HEK293 (cell line): ENCODE measurements around the gene TLE6.

Experiments used
- CTCF ChIA-PET: fragments of 350-600 bp; formaldehyde crosslinking; extraction: SDS; loops from one replicate; lab custom pipeline; 2021; ENCODE audit warnings: antibody characterized with exemption; lab: Yijun Ruan, JAX
- POLR2A ChIA-PET: fragments of 300-600 bp; formaldehyde crosslinking; extraction: SDS; loops from one replicate; lab custom pipeline; 2020; ENCODE audit warnings: antibody characterized with exemption, inconsistent platforms; lab: Yijun Ruan, JAX
- H3K27ac ChIP-seq: fragments of 200-500 bp; sonication (Bioruptor generic); 2 replicates; pipeline ENCODE4 v1.5.1; 2014; ENCODE audit warnings: low read depth, low read length, control low read depth, inconsistent platforms; ENCODE audit errors: extremely low read depth
- H3K36me3 ChIP-seq, 2 experiments: fragments of 200-500 bp in 1 of 2; sonication (Bioruptor generic) in 1 of 2; 1 replicate in 1 of 2; 2 replicates in 1 of 2; pipeline ENCODE4 v1.5.1; 2014 to 2017; ENCODE audit warnings: inconsistent platforms in 2 of 2, low read length in 2 of 2; ENCODE audit not compliant: control insufficient read depth in 2 of 2, insufficient read depth in 1 of 2
- H3K4me1 ChIP-seq: fragments of 200-500 bp; sonication (Bioruptor generic); 2 replicates; pipeline ENCODE4 v1.5.1; 2014; ENCODE audit warnings: mild to moderate bottlenecking, low read length, inconsistent platforms; ENCODE audit not compliant: control insufficient read depth, insufficient read depth
- H3K4me3 ChIP-seq: 2 replicates; pipeline ENCODE4 v1.5.1; 2011; ENCODE audit warnings: low read depth, mild to moderate bottlenecking, control low read depth, low read length, moderate library complexity
- H3K9me3 ChIP-seq: fragments of 200-500 bp; sonication (Bioruptor generic); 2 replicates; pipeline ENCODE4 v1.5.1; 2014; ENCODE audit warnings: low read depth, low read length, inconsistent platforms; ENCODE audit not compliant: control insufficient read depth, insufficient read depth
- GLI2 ChIP-seq: fragments of 450-650 bp; formaldehyde crosslinking; IDR thresholded peaks from 2 replicates; pipeline ENCODE4; 2017; ENCODE audit warnings: missing biosample characterization, missing genetic modification characterization, low read depth, borderline replicate concordance
- HOXA7 ChIP-seq: sonication (generic); formaldehyde crosslinking; IDR thresholded peaks from 2 replicates; pipeline ENCODE4 v1.8.1; 2022; ENCODE audit warnings: missing genetic modification reagents, borderline replicate concordance
- KLF17 ChIP-seq: fragments of 450-650 bp; formaldehyde crosslinking; IDR thresholded peaks from 2 replicates; pipeline ENCODE4 v1.5.1; 2016; ENCODE audit warnings: missing biosample characterization, missing genetic modification characterization
- MZF1 ChIP-seq: fragments of 450-650 bp; formaldehyde crosslinking; IDR thresholded peaks from 2 replicates; pipeline ENCODE4 v1.5.1; 2017; ENCODE audit warnings: missing biosample characterization, missing genetic modification characterization, borderline replicate concordance
- SETDB1 ChIP-seq: IDR thresholded peaks from one replicate; pipeline ENCODE4 v1.6.1; 2017; ENCODE audit warnings: mild to moderate bottlenecking, low read length, moderate library complexity, mixed read lengths; ENCODE audit not compliant: insufficient read length
- SP3 ChIP-seq: fragments of 450-650 bp; formaldehyde crosslinking; IDR thresholded peaks from 2 replicates; pipeline ENCODE4 v1.5.1; 2016; ENCODE audit warnings: missing biosample characterization, missing genetic modification characterization
- TRIM28 ChIP-seq: IDR thresholded peaks from 2 replicates; pipeline ENCODE4 v1.6.1; 2011; ENCODE audit warnings: low read length, control low read depth, borderline replicate concordance
- YY2 ChIP-seq: fragments of 450-650 bp; formaldehyde crosslinking; IDR thresholded peaks from 2 replicates; pipeline ENCODE4 v1.5.1; 2016; ENCODE audit warnings: missing biosample characterization, missing genetic modification characterization
- ZBTB21 ChIP-seq: fragments of 450-650 bp; formaldehyde crosslinking; IDR thresholded peaks from 2 replicates; pipeline ENCODE4 v1.5.1; 2017; ENCODE audit warnings: missing biosample characterization, missing genetic modification characterization
- ZFP69B ChIP-seq: fragments of 450-650 bp; formaldehyde crosslinking; IDR thresholded peaks from 2 replicates; pipeline ENCODE4 v1.5.1; 2016; ENCODE audit warnings: missing biosample characterization, missing genetic modification characterization
- ZNF114 ChIP-seq: fragments of 450-650 bp; formaldehyde crosslinking; IDR thresholded peaks from 2 replicates; pipeline ENCODE4 v1.5.0; 2017; ENCODE audit warnings: missing biosample characterization, missing genetic modification characterization
- ZNF133 ChIP-seq: fragments of 450-650 bp; formaldehyde crosslinking; IDR thresholded peaks from 2 replicates; pipeline ENCODE4 v1.5.1; 2016; ENCODE audit warnings: missing biosample characterization, missing genetic modification characterization
- ZNF138 ChIP-seq: fragments of 450-650 bp; formaldehyde crosslinking; IDR thresholded peaks from 2 replicates; pipeline ENCODE4 v1.5.1; 2016; ENCODE audit warnings: missing biosample characterization, missing genetic modification characterization, borderline replicate concordance
- ZNF19 ChIP-seq: fragments of 450-650 bp; formaldehyde crosslinking; IDR thresholded peaks from 2 replicates; pipeline ENCODE4; 2016; ENCODE audit warnings: missing biosample characterization, missing genetic modification characterization, low read depth
- ZNF23 ChIP-seq: fragments of 450-650 bp; formaldehyde crosslinking; IDR thresholded peaks from 2 replicates; pipeline ENCODE4 v1.5.1; 2016; ENCODE audit warnings: missing biosample characterization, missing genetic modification characterization, borderline replicate concordance
- ZNF24 ChIP-seq: fragments of 450-650 bp; formaldehyde crosslinking; IDR thresholded peaks from 2 replicates; pipeline ENCODE4 v1.5.1; 2016; ENCODE audit warnings: missing biosample characterization, missing genetic modification characterization
- ZNF274 ChIP-seq, 2 experiments: fragments of 200-500 bp in 1 of 2; fragments of 450-650 bp in 1 of 2; sonication (Bioruptor generic) in 1 of 2; formaldehyde crosslinking in 1 of 2; IDR thresholded peaks; 2 replicates each; pipeline versions ENCODE4 v1.5.1 to v1.6.1; 2014 to 2016; ENCODE audit warnings: borderline replicate concordance in 1 of 2, inconsistent platforms in 1 of 2, low read length in 1 of 2, missing biosample characterization in 1 of 2, missing genetic modification characterization in 1 of 2
- ZNF280C ChIP-seq: fragments of 450-650 bp; formaldehyde crosslinking; IDR thresholded peaks from 2 replicates; pipeline ENCODE4 v1.5.1; 2016; ENCODE audit warnings: missing biosample characterization, missing genetic modification characterization
- ZNF488 ChIP-seq: fragments of 450-650 bp; formaldehyde crosslinking; IDR thresholded peaks from 2 replicates; pipeline ENCODE4 v1.5.1; 2016; ENCODE audit warnings: missing biosample characterization, missing genetic modification characterization
- ZNF521 ChIP-seq: fragments of 450-650 bp; formaldehyde crosslinking; IDR thresholded peaks from 2 replicates; pipeline ENCODE4 v1.5.1; 2017; ENCODE audit warnings: missing biosample characterization, mild to moderate bottlenecking, missing genetic modification characterization
- ZNF529 ChIP-seq: fragments of 450-650 bp; formaldehyde crosslinking; IDR thresholded peaks from 2 replicates; pipeline ENCODE4 v1.5.1; 2017; ENCODE audit warnings: missing genetic modification characterization, missing biosample characterization; ENCODE audit not compliant: insufficient replicate concordance
- ZNF558 ChIP-seq: fragments of 450-650 bp; formaldehyde crosslinking; IDR thresholded peaks from 2 replicates; pipeline ENCODE4 v1.5.1; 2016; ENCODE audit warnings: missing biosample characterization, missing genetic modification characterization
- ZNF561 ChIP-seq: fragments of 450-650 bp; IDR thresholded peaks from 2 replicates; pipeline ENCODE4 v1.5.1; 2018; ENCODE audit warnings: missing biosample characterization, missing genetic modification characterization, borderline replicate concordance
- ZNF571 ChIP-seq: fragments of 450-650 bp; formaldehyde crosslinking; IDR thresholded peaks from 2 replicates; pipeline ENCODE4 v1.5.0; 2017; ENCODE audit warnings: missing biosample characterization, missing genetic modification characterization
- ZNF580 ChIP-seq: fragments of 450-650 bp; formaldehyde crosslinking; IDR thresholded peaks from 2 replicates; pipeline ENCODE4 v1.5.1; 2016; ENCODE audit warnings: missing biosample characterization, missing genetic modification characterization
- ZNF626 ChIP-seq: fragments of 450-650 bp; sonication (Bioruptor Pico); formaldehyde crosslinking; IDR thresholded peaks from 2 replicates; pipeline ENCODE4 v1.5.1; 2018; ENCODE audit warnings: missing biosample characterization, missing genetic modification characterization, inconsistent platforms
- ZSCAN23 ChIP-seq: fragments of 450-650 bp; formaldehyde crosslinking; IDR thresholded peaks from 2 replicates; pipeline ENCODE4 v1.5.1; 2016; ENCODE audit warnings: missing biosample characterization, missing genetic modification characterization
- ZXDB ChIP-seq: fragments of 450-650 bp; formaldehyde crosslinking; IDR thresholded peaks from 2 replicates; pipeline ENCODE4 v1.5.1; 2016; ENCODE audit warnings: missing biosample characterization, missing genetic modification characterization
- TF ChIP-seq, protein P1 (sequence below): fragments of 450-650 bp; formaldehyde crosslinking; IDR thresholded peaks from 2 replicates; pipeline ENCODE4 v1.5.1; 2016; ENCODE audit warnings: missing biosample characterization, missing genetic modification characterization

The TLE6 gene

DNA sequence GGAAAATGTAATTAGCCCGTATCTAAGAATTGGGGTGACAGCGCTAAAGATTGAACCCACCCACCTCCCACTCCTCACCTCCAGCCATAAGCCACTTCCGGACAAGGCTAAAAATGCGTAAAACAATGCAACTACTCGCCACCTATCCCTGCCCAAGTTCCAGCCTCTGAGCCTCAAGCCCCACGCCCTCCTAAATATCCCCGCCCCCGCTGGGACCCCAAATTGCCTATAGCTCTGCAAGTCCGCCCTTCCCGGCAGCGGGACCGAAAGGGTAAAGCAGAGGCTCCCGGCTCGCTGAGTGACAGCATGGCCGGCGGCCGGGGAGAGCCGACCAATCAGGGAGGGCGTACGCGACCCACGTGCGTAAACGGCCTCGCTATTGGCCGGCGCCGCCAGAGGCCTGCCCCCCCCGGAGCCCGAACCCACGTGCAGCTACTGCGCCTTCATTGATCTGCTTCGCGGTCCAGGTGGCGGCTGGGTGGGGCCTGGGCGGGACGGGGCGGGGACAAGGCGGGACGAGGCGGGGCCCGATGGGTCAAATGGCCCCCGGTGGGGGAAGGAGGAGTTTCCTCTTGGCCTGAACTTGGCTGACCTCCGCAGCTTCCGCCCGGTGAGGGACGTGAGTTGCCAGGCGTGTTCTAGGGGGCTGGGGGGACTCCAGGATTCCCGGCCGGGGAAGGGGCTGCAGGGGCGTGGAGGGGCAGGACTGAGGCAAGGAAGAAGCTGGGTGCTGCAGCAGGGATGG, at the start of gene TLE6 (continued):
- TF ChIP-seq ZNF114 (tag by site-specific recombination) (no peak), YY2 (tag by site-specific recombination) (no peak), KLF17 (tag by site-specific recombination) (0 out of 2 replicates have a peak, but pooled peaks have one; percentile 39), ZNF571 (tag by site-specific recombination) (no peak), ZNF529 (tag by site-specific recombination) (no peak), ZXDB (0 out of 2 replicates have a peak, but pooled peaks have one; percentile 39), ZNF488 (no peak), ZNF561 (tag by site-specific recombination) (peak; percentile 92; the same call in 1 of the 2 replicates), MZF1 (tag by site-specific recombination) (no peak)
- TF ChIP-seq, all 188 proteins: peak for 36

DNA sequence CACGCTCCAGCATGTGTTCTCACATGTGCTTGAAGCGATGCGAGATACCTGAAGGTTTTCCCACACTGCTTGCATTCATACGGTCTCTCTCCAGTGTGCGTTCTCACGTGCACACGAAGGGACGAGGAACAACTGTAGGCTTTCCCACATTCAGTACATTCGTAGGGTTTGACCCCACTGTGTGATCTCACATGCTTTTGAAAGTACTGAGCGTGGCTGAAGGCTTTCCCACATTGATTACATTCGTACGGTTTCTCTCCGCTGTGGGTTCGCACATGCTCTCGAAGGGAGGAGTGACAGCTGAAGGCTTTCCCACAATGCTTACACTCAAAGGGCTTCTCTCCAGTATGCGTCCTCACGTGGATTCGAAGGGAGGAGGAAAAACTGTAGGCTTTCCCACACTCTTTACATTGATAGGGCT, 43.9 kb upstream of the TLE6 start:
- Histone ChIP-seq H3K9me3 (no peaks in the 10 kb centered on the region), H3K36me3 (peaks cover 0 to 52% of the 10 kb centered on the region in 2 experiments; a peak in 2 of 3 replicates)
- TF ChIP-seq ZNF521 (no peak), ZNF558 (peak; percentile 80), TRIM28 (peak; percentile 90; the same call in 1 of the 2 replicates), SETDB1 (peak; percentile 100), ZNF23 (tag by site-specific recombination) (no peak), ZNF280C (peak; percentile 94; the same call in 1 of the 2 replicates), ZNF24 (tag by site-specific recombination) (0 out of 2 replicates have a peak, but pooled peaks have one; percentile 28), ZBTB21 (tag by site-specific recombination) (no peak), ZNF138 (tag by site-specific recombination) (no peak), ZNF133 (tag by site-specific recombination) (no peak), ZNF19 (tag by site-specific recombination) (no peak), HOXA7 (CRISPR knock-in tag) (no peak), ZNF626 (tag by site-specific recombination) (peak; percentile 50; the same call in 1 of the 2 replicates), ZNF580 (tag by site-specific recombination) (peak; percentile 44; the same call in 1 of the 2 replicates), ZFP69B (no peak), SP3 (tag by site-specific recombination) (no peak), ZSCAN23 (tag by site-specific recombination) (no peak), GLI2 (tag by site-specific recombination) (no peak), ZNF274 (IDR thresholded peaks at IDR 0.05; ENCODE audit: low read length) (no peak), ZNF274 (tag by site-specific recombination; IDR thresholded peaks at IDR 0.05; ENCODE audit: borderline replicate concordance) (peak; percentile 89; the same call in 1 of the 2 replicates)
- TF ChIP-seq, protein P1, sequence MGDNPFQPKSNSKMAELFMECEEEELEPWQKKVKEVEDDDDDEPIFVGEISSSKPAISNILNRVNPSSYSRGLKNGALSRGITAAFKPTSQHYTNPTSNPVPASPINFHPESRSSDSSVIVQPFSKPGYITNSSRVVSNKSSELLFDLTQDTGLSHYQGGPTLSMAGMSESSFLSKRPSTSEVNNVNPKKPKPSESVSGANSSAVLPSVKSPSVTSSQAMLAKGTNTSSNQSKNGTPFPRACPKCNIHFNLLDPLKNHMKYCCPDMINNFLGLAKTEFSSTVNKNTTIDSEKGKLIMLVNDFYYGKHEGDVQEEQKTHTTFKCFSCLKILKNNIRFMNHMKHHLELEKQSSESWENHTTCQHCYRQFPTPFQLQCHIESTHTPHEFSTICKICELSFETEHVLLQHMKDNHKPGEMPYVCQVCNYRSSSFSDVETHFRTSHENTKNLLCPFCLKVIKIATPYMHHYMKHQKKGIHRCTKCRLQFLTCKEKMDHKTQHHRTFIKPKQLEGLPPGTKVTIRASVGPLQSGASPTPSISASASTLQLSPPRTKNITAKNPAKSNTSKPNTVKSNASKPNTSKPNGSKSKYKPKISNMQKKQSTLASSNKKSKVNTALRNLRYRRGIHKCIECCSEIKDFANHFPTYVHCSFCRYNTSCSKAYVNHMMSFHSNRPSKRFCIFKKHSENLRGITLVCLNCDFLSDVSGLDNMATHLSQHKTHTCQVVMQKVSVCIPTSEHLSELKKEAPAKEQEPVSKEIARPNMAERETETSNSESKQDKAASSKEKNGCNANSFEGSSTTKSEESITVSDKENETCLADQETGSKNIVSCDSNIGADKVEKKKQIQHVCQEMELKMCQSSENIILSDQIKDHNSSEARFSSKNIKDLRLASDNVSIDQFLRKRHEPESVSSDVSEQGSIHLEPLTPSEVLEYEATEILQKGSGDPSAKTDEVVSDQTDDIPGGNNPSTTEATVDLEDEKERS (tag by site-specific recombination) = peak; percentile 98

More for the DNA sequence above, 43.9 kb upstream of the TLE6 start:
- Histone ChIP-seq H3K4me3 (no peak overlapping the region), H3K4me1 (no peaks in the 10 kb centered on the region), H3K27ac (no peak overlapping the region)
- ChIA-PET CTCF (no interaction called here), POLR2A (interaction anchor here (0.7 kb wide), 1 partner anchor 47 kb away, joined by 3 read pairs; no protein-coding TSS in a partner anchor)
